ENCODE measurements around the gene ZNF503.

ZNF503 gene

GRCh38 chr10:75351637-75352036 lies 49.9 kb downstream of the ZNF503 start:
- TF ChIP-seq CTCF (IDR thresholded peaks at IDR 0.05; ENCODE audit: insufficient read depth, low read depth, low read length, missing control alignments): no peak
- DNase-seq (ENCODE audit: low read depth): no peak
- no peak overlapping the region for H3K4me3 ChIP-seq (ENCODE audit: low read depth, low read length)

GRCh38 chr10:75350791-75351190 lies 50.8 kb downstream of the ZNF503 start:
- TF ChIP-seq CTCF (IDR thresholded peaks at IDR 0.05; ENCODE audit: insufficient read depth, low read depth, low read length, missing control alignments): no peak
- no peak for DNase-seq (ENCODE audit: low read depth)
- no peak overlapping the region for H3K4me3 ChIP-seq (ENCODE audit: low read depth, low read length)

Measured in GM12865 (cell line).